HepG2 (cell line): Measurements from ENCODE around the gene PSENEN. TPM values are rescaled to one million over a fixed set of nuclear protein-coding genes. Genes with fewer than 3 reads are reported as not detected.

Experiments used
- MTA1 ChIP-seq: sonication (generic); formaldehyde crosslinking; IDR thresholded peaks from 2 replicates; pipeline ENCODE4 v1.4.0; 2020; ENCODE audit warnings: missing genetic modification reagents, mild to moderate bottlenecking, borderline replicate concordance
- PATZ1 ChIP-seq: sonication (generic); formaldehyde crosslinking; IDR thresholded peaks from 2 replicates; pipeline ENCODE4 v1.4.0; 2020; ENCODE audit warnings: missing genetic modification reagents
- PHF21A ChIP-seq: sonication (generic); formaldehyde crosslinking; IDR thresholded peaks from 2 replicates; pipeline ENCODE4 v1.5.0; 2020; ENCODE audit warnings: mild to moderate bottlenecking, missing genetic modification reagents
- SALL1 ChIP-seq: sonication (generic); formaldehyde crosslinking; IDR thresholded peaks from 2 replicates; pipeline ENCODE4 v1.8.0; 2022; ENCODE audit warnings: mild to moderate bottlenecking, missing genetic modification reagents
- SAP130 ChIP-seq: IDR thresholded peaks from 2 replicates; pipeline ENCODE4 v1.6.1; 2016; ENCODE audit warnings: low read depth
- SOX5 ChIP-seq: IDR thresholded peaks from 2 replicates; pipeline ENCODE4 v1.6.1; 2016; ENCODE audit warnings: borderline replicate concordance
- TBX2 ChIP-seq: sonication (generic); formaldehyde crosslinking; IDR thresholded peaks from 2 replicates; pipeline ENCODE4 v1.5.0; 2020; ENCODE audit warnings: missing genetic modification reagents, mild to moderate bottlenecking, borderline replicate concordance
- ZFX ChIP-seq: sonication (generic); formaldehyde crosslinking; IDR thresholded peaks from 2 replicates; pipeline ENCODE4 v1.4.0; 2020; ENCODE audit warnings: mild to moderate bottlenecking, low read depth, missing genetic modification reagents, moderate library complexity
- ZNF652 ChIP-seq: IDR thresholded peaks from 2 replicates; pipeline ENCODE4 v1.6.1; 2016; ENCODE audit warnings: low read depth, borderline replicate concordance
- ZNF761 ChIP-seq: sonication (generic); formaldehyde crosslinking; conservative IDR thresholded peaks from 2 replicates; pipeline ENCODE4 v1.4.0; 2020; ENCODE audit warnings: mild to moderate bottlenecking, missing genetic modification reagents
- polyA plus RNA-seq, 8 experiments: library from polyadenylated mRNA; depleted of rRNA in 3 of 8; stranded (reverse) in 7 of 8; unstranded in 1 of 8; fragments of >200 nt; fragmentation: Illumina TruSeq in 4 of 8; extraction: Trizol in 4 of 8; gene quantifications; 2 replicates each; pipeline versions ENCODE4 v1.2.1 to v1.2.3, GENCODE V29; 2011 to 2016; ENCODE audit warnings: low read depth in 4 of 8, missing spikeins in 1 of 8, mixed read lengths in 1 of 8; ENCODE audit not compliant: insufficient read depth in 1 of 8
- total RNA-seq, 5 experiments: library from RNA; depleted of rRNA; stranded (reverse); fragments of >200 nt; fragmentation: Illumina TruSeq; extraction: Trizol; gene quantifications; 2 replicates each; pipeline ENCODE4 v1.2.3, GENCODE V29; 2016; ENCODE audit warnings: low read depth in 1 of 5
- TF ChIP-seq, protein P1 (sequence below): sonication (generic); formaldehyde crosslinking; conservative IDR thresholded peaks from 2 replicates; pipeline ENCODE4 v1.4.0; 2020; ENCODE audit warnings: mild to moderate bottlenecking, missing genetic modification reagents, moderate library complexity
- TF ChIP-seq, protein P2 (sequence below): sonication (generic); formaldehyde crosslinking; IDR thresholded peaks from 2 replicates; pipeline ENCODE4 v1.4.0; 2020; ENCODE audit warnings: mild to moderate bottlenecking, missing genetic modification reagents
- TF ChIP-seq, protein P3 (sequence below): sonication (generic); formaldehyde crosslinking; IDR thresholded peaks from 2 replicates; pipeline ENCODE4 v1.5.1; 2020; ENCODE audit warnings: mild to moderate bottlenecking, missing genetic modification reagents, moderate library complexity

PSENEN gene
- total and polyA plus RNA-seq, 2 of the 13 experiments (the other 11 are each of a cell fraction or from before 2014, with no cell fraction given) = 16.9 to 34.2 TPM

GRCh38 chr19:35777086-35777841, 31.8 kb downstream of the PSENEN start (continued):
- TF ChIP-seq PHF21A (0 out of 2 replicates have a peak, but pooled peaks have one; percentile 36), ZFX (CRISPR knock-in tag) (0 out of 2 replicates have a peak, but pooled peaks have one; percentile 13), ZNF761 (CRISPR knock-in tag) (0 out of 2 replicates have a peak, but pooled peaks have one; percentile 30), TBX2 (CRISPR knock-in tag) (peak; percentile 37; the same call in 1 of the 2 replicates), ZNF652 (CRISPR knock-in tag) (no peak), SOX5 (peak; percentile 63; the same call in 1 of the 2 replicates), MTA1 (CRISPR knock-in tag) (no peak), SAP130 (CRISPR knock-in tag) (peak; percentile 68), SALL1 (CRISPR knock-in tag) (0 out of 2 replicates have a peak, but pooled peaks have one; percentile 10), PATZ1 (peak; percentile 94)
- TF ChIP-seq, protein P1, sequence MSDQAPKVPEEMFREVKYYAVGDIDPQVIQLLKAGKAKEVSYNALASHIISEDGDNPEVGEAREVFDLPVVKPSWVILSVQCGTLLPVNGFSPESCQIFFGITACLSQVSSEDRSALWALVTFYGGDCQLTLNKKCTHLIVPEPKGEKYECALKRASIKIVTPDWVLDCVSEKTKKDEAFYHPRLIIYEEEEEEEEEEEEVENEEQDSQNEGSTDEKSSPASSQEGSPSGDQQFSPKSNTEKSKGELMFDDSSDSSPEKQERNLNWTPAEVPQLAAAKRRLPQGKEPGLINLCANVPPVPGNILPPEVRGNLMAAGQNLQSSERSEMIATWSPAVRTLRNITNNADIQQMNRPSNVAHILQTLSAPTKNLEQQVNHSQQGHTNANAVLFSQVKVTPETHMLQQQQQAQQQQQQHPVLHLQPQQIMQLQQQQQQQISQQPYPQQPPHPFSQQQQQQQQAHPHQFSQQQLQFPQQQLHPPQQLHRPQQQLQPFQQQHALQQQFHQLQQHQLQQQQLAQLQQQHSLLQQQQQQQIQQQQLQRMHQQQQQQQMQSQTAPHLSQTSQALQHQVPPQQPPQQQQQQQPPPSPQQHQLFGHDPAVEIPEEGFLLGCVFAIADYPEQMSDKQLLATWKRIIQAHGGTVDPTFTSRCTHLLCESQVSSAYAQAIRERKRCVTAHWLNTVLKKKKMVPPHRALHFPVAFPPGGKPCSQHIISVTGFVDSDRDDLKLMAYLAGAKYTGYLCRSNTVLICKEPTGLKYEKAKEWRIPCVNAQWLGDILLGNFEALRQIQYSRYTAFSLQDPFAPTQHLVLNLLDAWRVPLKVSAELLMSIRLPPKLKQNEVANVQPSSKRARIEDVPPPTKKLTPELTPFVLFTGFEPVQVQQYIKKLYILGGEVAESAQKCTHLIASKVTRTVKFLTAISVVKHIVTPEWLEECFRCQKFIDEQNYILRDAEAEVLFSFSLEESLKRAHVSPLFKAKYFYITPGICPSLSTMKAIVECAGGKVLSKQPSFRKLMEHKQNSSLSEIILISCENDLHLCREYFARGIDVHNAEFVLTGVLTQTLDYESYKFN (CRISPR knock-in tag) = peak; percentile 53
- TF ChIP-seq, protein P2, sequence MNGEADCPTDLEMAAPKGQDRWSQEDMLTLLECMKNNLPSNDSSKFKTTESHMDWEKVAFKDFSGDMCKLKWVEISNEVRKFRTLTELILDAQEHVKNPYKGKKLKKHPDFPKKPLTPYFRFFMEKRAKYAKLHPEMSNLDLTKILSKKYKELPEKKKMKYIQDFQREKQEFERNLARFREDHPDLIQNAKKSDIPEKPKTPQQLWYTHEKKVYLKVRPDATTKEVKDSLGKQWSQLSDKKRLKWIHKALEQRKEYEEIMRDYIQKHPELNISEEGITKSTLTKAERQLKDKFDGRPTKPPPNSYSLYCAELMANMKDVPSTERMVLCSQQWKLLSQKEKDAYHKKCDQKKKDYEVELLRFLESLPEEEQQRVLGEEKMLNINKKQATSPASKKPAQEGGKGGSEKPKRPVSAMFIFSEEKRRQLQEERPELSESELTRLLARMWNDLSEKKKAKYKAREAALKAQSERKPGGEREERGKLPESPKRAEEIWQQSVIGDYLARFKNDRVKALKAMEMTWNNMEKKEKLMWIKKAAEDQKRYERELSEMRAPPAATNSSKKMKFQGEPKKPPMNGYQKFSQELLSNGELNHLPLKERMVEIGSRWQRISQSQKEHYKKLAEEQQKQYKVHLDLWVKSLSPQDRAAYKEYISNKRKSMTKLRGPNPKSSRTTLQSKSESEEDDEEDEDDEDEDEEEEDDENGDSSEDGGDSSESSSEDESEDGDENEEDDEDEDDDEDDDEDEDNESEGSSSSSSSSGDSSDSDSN (CRISPR knock-in tag) = peak; percentile 52
- TF ChIP-seq, protein P3, sequence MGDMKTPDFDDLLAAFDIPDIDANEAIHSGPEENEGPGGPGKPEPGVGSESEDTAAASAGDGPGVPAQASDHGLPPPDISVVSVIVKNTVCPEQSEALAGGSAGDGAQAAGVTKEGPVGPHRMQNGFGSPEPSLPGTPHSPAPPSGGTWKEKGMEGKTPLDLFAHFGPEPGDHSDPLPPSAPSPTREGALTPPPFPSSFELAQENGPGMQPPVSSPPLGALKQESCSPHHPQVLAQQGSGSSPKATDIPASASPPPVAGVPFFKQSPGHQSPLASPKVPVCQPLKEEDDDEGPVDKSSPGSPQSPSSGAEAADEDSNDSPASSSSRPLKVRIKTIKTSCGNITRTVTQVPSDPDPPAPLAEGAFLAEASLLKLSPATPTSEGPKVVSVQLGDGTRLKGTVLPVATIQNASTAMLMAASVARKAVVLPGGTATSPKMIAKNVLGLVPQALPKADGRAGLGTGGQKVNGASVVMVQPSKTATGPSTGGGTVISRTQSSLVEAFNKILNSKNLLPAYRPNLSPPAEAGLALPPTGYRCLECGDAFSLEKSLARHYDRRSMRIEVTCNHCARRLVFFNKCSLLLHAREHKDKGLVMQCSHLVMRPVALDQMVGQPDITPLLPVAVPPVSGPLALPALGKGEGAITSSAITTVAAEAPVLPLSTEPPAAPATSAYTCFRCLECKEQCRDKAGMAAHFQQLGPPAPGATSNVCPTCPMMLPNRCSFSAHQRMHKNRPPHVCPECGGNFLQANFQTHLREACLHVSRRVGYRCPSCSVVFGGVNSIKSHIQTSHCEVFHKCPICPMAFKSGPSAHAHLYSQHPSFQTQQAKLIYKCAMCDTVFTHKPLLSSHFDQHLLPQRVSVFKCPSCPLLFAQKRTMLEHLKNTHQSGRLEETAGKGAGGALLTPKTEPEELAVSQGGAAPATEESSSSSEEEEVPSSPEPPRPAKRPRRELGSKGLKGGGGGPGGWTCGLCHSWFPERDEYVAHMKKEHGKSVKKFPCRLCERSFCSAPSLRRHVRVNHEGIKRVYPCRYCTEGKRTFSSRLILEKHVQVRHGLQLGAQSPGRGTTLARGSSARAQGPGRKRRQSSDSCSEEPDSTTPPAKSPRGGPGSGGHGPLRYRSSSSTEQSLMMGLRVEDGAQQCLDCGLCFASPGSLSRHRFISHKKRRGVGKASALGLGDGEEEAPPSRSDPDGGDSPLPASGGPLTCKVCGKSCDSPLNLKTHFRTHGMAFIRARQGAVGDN (CRISPR knock-in tag) = peak; percentile 70
- TF ChIP-seq, all 625 proteins: peak for 21
